Pancreas (tissue), 10 donors: ENCODE results near the gene GRIN2C. TPM values are rescaled to one million over a fixed set of nuclear protein-coding genes. Genes with fewer than 3 reads are reported as not detected.

ENCODE experiments used
- ATAC-seq, 4 donors: fragments of 200-7000 bp; cut with Tn5 transposase; one replicate each; pipeline versions ENCODE4 v1.8.0 to v1.9.1; 2020; ENCODE audit warnings: mild to moderate bottlenecking in 4 of 4, moderate library complexity in 4 of 4
- DNase-seq, 6 donors: peaks; one replicate each; pipeline ENCODE4 v3.0.0-alpha.2; 2020
- FAIRE-seq: peaks from 2 replicates; lab custom pipeline; 2012; peaks lifted over from hg19 to GRCh38; lab: Jason Lieb, UNC
- H3K27ac ChIP-seq, 4 donors: fragments of 200-600 bp; sonication (generic); 1 replicate in 3 of 4; 2 replicates in 1 of 4; pipeline versions ENCODE4 v1.5.0 to v1.8.0; 2020
- H3K27me3 ChIP-seq, 4 donors: fragments of 200-600 bp; one replicate each; pipeline ENCODE4 v1.8.0; 2021
- H3K36me3 ChIP-seq, 3 donors: fragments of 200-600 bp; sonication (generic) in 1 of 3; one replicate each; pipeline versions ENCODE4 v1.5.0 to v1.8.0; 2020 to 2021
- H3K4me1 ChIP-seq, 3 donors: fragments of 200-600 bp; one replicate each; pipeline ENCODE4 v1.8.0; 2021
- H3K4me3 ChIP-seq, 4 donors: fragments of 200-600 bp; sonication (generic) in 2 of 4; one replicate each; pipeline versions ENCODE4 v1.5.0 to v1.8.0; 2020 to 2021
- H3K9me3 ChIP-seq, 4 donors: fragments of 200-600 bp; one replicate each; pipeline ENCODE4 v1.8.0; 2021
- WGBS, 2 donors: extraction: QIAGEN DNeasy Blood & Tissue Kit; methylation state at CpG; one replicate each; pipeline ENCODE4 v1.1.7; 2013; 5-methylcytosine and 5-hydroxymethylcytosine counted together
- intact Hi-C, 3 donors: fragments of 100-400 bp; cut with DNase I; formaldehyde crosslinking; loops; one replicate each; pipeline versions ENCODE4 v1.11.1 to v1.14.2; 2022
- polyA plus RNA-seq, 2 donors: library from polyadenylated mRNA; stranded (reverse); fragments of 200-250 nt; gene quantifications; one replicate each; pipeline ENCODE4 v1.2.3, GENCODE V29; 2013
- total RNA-seq, 6 donors: library from RNA; stranded (reverse); fragmentation: NEBNext Ultra II Directional in 4 of 6; extraction: Animal tissue kit (Norgen Biotek cat#: 25700) in 4 of 6; gene quantifications; one replicate each; pipeline versions ENCODE4 v1.2.1 to v1.2.4, GENCODE V29; 2021 to 2023
- TF ChIP-seq, protein P1 (sequence below), 4 donors: fragments of 200-600 bp; sonication (generic) in 3 of 4; IDR thresholded peaks; one replicate each; pipeline versions ENCODE4 v1.5.0 to v1.8.0; 2021; ENCODE audit warnings: antibody characterized with exemption in 4 of 4
- donor health status: healthy with polysubstance abuse.
- donor health status: DM: no; HTN: no; CAD: no; lungs with moderate emphysema.
- donor health status: DM: no; HTN: no; CAD: no.
- donor health status: control.
- donor health status: control.
- donor health status: Bipolar disorder and iron deficiency.
- donor health status: DM: yes; HTN: yes; CAD: no.
- donor health status: DM: no; HTN: no; CAD: no.
- donor health status: DM: no; HTN: no; CAD: no.
- donor health status: DM: yes; HTN: yes; CAD: no.

The GRIN2C gene
- total and polyA plus RNA-seq, 8 donors: 0.03 to 0.15 (median 0.09) TPM; not detected in 3

DNA sequence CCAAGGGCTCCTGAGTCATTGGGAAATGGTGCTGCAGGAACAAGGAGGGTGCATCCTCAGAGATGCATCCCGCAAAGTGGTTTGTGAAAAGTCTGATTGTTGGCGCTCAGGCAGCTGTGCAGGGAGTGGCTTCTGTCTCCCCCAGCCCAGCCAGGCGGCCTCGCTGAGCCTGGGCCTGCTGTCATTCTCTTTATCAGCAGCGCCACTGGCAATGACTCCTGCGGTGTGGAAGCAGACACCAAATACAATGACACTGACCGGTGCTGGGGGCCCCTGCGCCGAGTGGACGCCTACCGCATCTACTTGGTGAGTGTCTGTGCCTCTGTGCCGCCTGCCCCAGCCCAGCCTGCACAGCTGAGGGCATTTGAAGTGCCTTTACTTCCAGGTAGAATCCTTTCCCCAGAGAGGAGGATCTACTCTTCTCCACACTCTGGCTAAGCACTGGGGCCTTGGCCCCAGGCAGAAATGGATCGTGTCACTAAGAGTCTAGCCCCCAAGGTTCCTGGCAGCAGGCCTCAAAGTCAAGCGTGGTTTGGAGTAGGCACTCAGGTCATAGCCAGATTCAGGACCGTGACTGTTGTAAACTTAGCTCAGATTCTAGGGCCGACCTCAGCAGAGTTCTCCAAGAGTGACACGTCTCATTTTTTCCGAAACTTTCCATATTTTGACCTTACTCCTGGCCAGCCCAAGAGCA is 64.2 kb downstream of the GRIN2C start:
- no peak for ATAC-seq
- peaks cover 0 to 20% (median 0%) of the 10 kb centered on the region in 3 donors for H3K36me3 ChIP-seq
- intact Hi-C loops: loop anchor here in 1 of 3 donors (5.0 kb wide), 1 partner anchor 67 kb away; no protein-coding TSS in a partner anchor
- 91 to 94% methylated on average over 18 of the region's 18 CpGs for WGBS, 2 donors
- no peak overlapping the region for H3K27ac ChIP-seq
- H3K27me3 ChIP-seq: no peaks in the 10 kb centered on the region
- TF ChIP-seq, protein P1, sequence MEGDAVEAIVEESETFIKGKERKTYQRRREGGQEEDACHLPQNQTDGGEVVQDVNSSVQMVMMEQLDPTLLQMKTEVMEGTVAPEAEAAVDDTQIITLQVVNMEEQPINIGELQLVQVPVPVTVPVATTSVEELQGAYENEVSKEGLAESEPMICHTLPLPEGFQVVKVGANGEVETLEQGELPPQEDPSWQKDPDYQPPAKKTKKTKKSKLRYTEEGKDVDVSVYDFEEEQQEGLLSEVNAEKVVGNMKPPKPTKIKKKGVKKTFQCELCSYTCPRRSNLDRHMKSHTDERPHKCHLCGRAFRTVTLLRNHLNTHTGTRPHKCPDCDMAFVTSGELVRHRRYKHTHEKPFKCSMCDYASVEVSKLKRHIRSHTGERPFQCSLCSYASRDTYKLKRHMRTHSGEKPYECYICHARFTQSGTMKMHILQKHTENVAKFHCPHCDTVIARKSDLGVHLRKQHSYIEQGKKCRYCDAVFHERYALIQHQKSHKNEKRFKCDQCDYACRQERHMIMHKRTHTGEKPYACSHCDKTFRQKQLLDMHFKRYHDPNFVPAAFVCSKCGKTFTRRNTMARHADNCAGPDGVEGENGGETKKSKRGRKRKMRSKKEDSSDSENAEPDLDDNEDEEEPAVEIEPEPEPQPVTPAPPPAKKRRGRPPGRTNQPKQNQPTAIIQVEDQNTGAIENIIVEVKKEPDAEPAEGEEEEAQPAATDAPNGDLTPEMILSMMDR (IDR thresholded peaks at IDR 0.05): no peak
- no peak for FAIRE-seq
- H3K4me1 ChIP-seq: no peaks in the 10 kb centered on the region
- no peak overlapping the region for H3K4me3 ChIP-seq
- H3K9me3 ChIP-seq: no peaks in the 10 kb centered on the region
- no peak for DNase-seq

DNA sequence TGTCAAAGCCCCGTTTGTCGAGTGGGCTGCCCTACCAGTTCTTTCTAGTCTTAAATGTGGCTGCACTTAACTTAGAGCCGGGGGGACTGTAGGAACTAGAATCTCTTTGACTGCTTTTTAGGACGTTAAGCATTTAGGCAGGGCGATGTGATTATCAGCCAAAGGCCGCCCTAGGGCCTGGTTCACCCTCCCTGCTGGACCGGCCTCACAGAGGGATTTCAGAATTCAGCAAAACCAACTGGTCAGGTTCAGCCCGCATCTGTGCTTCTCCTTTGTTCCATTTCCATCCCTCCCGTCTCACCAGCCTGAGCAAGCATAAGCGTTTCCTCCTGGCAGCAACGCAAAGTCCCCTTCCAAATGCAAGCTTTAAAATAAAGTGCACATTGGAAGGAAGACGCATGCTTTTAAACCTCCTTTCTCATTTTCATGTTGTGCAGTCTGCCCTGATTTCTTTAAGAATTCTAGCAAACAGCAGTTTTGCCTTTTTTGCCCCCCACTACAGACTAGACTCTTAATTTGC is 67.0 kb downstream of the GRIN2C start:
- TF ChIP-seq, protein P1 (IDR thresholded peaks at IDR 0.05): no peak
- Histone ChIP-seq H3K4me3 (no peak overlapping the region), H3K27ac (no peak overlapping the region), H3K36me3 (peaks cover 0 to 20% (median 0%) of the 10 kb centered on the region in 3 donors), H3K27me3 (no peaks in the 10 kb centered on the region), H3K9me3 (no peaks in the 10 kb centered on the region), H3K4me1 (no peaks in the 10 kb centered on the region)
- WGBS, 2 donors: 89 to 93% methylated on average over 12 of the region's 12 CpGs
- FAIRE-seq (no peak), DNase-seq (no peak), ATAC-seq (no peak)
- intact Hi-C loops: loop anchor here in 1 of 3 donors (5.0 kb wide), 1 partner anchor 70 kb away; no protein-coding TSS in a partner anchor

Other genes starting within 250 kb of the GRIN2C start
- 1 to 10 TPM in 1 of 6 donors, under 1 TPM in 4, not detected in 1; 0.14 to 1.3 (median 0.16) TPM for gene CD300E, start 236.1 kb downstream of the GRIN2C start, total RNA-seq
- gene CD300E, start 236.1 kb downstream of the GRIN2C start, polyA plus RNA-seq: under 1 TPM; 0.27 to 0.31 TPM
- 1 to 10 TPM in 1 of 6 donors, under 1 TPM in 5; 0.19 to 4.7 (median 0.26) TPM for gene CD300LF, start 147.0 kb downstream of the GRIN2C start, total RNA-seq
- under 1 TPM; 0.28 to 0.42 TPM for gene CD300LF, start 147.0 kb downstream of the GRIN2C start, polyA plus RNA-seq
- 1 to 10 TPM in 3 of 6 donors, under 1 TPM in 3; 0.79 to 1.8 (median 1.2) TPM for gene RAB37, start 122.6 kb downstream of the GRIN2C start, total RNA-seq
- gene RAB37, start 122.6 kb downstream of the GRIN2C start, polyA plus RNA-seq: 1 to 10 TPM; 1.3 to 3.1 TPM
- gene NHERF1, start 111.3 kb downstream of the GRIN2C start, total RNA-seq: 10 to 100 TPM; 40.1 to 78.5 (median 55.9) TPM
- 10 to 100 TPM; 48.9 to 91.9 TPM for gene NHERF1, start 111.3 kb downstream of the GRIN2C start, polyA plus RNA-seq
- gene NAT9, start 83.5 kb downstream of the GRIN2C start, total RNA-seq: 10 to 100 TPM; 14.4 to 27.6 (median 22.4) TPM
- gene NAT9, start 83.5 kb downstream of the GRIN2C start, polyA plus RNA-seq: 10 to 100 TPM; 38.3 to 38.5 TPM
- gene FDXR, start 13.1 kb upstream of the GRIN2C start, total RNA-seq: 10 to 100 TPM in 4 of 6 donors, 1 to 10 TPM in 2; 4.3 to 15.1 (median 12.5) TPM
- 10 to 100 TPM in 1 of 2 donors, 1 to 10 TPM in 1; 8.5 to 11.4 TPM for gene FDXR, start 13.1 kb upstream of the GRIN2C start, polyA plus RNA-seq
- gene FADS6, start 33.7 kb upstream of the GRIN2C start, total RNA-seq: under 1 TPM in 1 of 6 donors, not detected in 5; 0.16 TPM
- under 1 TPM in 1 of 2 donors, not detected in 1; 0.07 TPM for gene FADS6, start 33.7 kb upstream of the GRIN2C start, polyA plus RNA-seq
- under 1 TPM in 5 of 6 donors, not detected in 1; 0.03 to 0.17 (median 0.09) TPM for gene USH1G, start 63.4 kb upstream of the GRIN2C start, total RNA-seq
- under 1 TPM; 0.08 to 0.09 TPM for gene USH1G, start 63.4 kb upstream of the GRIN2C start, polyA plus RNA-seq
- gene OTOP2, start 64.4 kb upstream of the GRIN2C start, total RNA-seq: not detected
- not detected for gene OTOP2, start 64.4 kb upstream of the GRIN2C start, polyA plus RNA-seq
- under 1 TPM; 0.15 to 0.65 (median 0.39) TPM for gene OTOP3, start 76.0 kb upstream of the GRIN2C start, total RNA-seq
- gene OTOP3, start 76.0 kb upstream of the GRIN2C start, polyA plus RNA-seq: under 1 TPM; 0.15 to 0.35 TPM
- gene HID1, start 112.9 kb upstream of the GRIN2C start, total RNA-seq: 100 to 1,000 TPM in 5 of 6 donors, 10 to 100 TPM in 1; 76.7 to 145 (median 117) TPM
- gene HID1, start 112.9 kb upstream of the GRIN2C start, polyA plus RNA-seq: 100 to 1,000 TPM; 217 to 262 TPM
- 10 to 100 TPM in 1 of 6 donors, 1 to 10 TPM in 5; 2.3 to 11.2 (median 3.4) TPM for gene CDR2L, start 127.7 kb upstream of the GRIN2C start, total RNA-seq
- 1 to 10 TPM; 4.6 to 5.7 TPM for gene CDR2L, start 127.7 kb upstream of the GRIN2C start, polyA plus RNA-seq
- gene MRPL58, start 152.8 kb upstream of the GRIN2C start, total RNA-seq: 10 to 100 TPM; 11.7 to 22.2 (median 14.1) TPM
- gene MRPL58, start 152.8 kb upstream of the GRIN2C start, polyA plus RNA-seq: 10 to 100 TPM; 20.9 to 23.6 TPM
- 100 to 1,000 TPM in 4 of 6 donors, 10 to 100 TPM in 2; 81.6 to 121 (median 105) TPM for gene ATP5PD, start 187.1 kb upstream of the GRIN2C start, total RNA-seq
- 100 to 1,000 TPM; 215 to 229 TPM for gene ATP5PD, start 187.1 kb upstream of the GRIN2C start, polyA plus RNA-seq
- gene KCTD2, start 187.3 kb upstream of the GRIN2C start, total RNA-seq: 10 to 100 TPM in 1 of 6 donors, 1 to 10 TPM in 5; 6.3 to 13.2 (median 8.5) TPM
- gene KCTD2, start 187.3 kb upstream of the GRIN2C start, polyA plus RNA-seq: 10 to 100 TPM; 13.0 to 14.6 TPM
- 1 to 10 TPM; 2.2 to 5.2 (median 4.0) TPM for gene SLC16A5, start 228.1 kb upstream of the GRIN2C start, total RNA-seq
- gene SLC16A5, start 228.1 kb upstream of the GRIN2C start, polyA plus RNA-seq: 1 to 10 TPM; 7.8 to 8.8 TPM